ENCODE data around the gene CCDC174.
"Not testable (repeated sequence)": the region's sequence is repeated elsewhere in the genome, so short reads cannot be mapped to it uniquely, and the experiment has no call there.

The CCDC174 gene

DNA sequence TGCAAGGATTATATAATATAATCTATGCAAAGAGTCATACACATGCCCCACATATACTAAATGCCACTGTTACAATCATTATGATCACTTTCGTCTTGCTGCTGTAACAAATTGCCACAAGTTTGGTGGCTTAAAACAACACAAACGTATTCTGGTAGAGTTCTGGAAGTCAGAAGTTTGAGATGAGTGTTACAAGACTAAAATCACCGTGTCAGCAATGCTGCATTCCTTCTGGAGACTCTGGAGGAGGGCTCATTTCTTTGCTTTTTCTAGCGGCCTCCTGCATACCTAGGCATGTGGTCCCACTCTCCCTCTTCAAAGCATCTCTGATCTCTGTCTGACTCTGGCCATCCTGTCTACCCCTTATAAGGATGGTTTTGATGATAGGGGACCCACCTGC lies 1.4 kb upstream of the CCDC174 start:
- DNase-seq (ENCODE audit: low read depth in 4 of 4, low spot score in 1 of 4), result no peak

DNA sequence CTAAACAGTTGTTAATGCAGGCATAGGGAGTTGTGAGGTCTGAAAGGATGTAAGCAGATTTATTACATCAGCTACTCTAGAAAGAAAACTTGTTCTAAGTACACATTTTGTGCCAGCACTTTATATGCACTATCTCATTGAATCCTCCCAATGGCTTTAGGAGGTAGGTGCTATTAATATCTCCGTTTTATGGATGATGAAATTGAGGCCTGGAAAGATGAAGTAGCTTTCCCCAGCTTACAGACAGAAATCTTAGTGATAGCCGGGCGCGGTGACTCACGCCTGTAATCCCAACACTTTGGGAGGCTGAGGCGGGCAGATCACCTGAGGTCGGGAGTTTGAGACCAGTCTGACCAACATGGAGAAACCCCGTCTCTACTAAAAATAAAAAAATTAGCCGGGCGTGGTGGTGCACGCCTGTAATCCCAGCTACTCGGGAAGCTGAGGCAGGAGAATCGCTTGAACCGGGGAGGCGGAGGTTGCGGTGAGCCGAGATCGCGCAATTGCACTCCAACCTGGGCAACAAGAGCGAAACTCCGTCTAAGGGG lies 872 bp downstream of the CCDC174 start:
- DNase-seq (ENCODE audit: low read depth in 4 of 4, low spot score in 1 of 4), result not testable (repeated sequence)

DNA sequence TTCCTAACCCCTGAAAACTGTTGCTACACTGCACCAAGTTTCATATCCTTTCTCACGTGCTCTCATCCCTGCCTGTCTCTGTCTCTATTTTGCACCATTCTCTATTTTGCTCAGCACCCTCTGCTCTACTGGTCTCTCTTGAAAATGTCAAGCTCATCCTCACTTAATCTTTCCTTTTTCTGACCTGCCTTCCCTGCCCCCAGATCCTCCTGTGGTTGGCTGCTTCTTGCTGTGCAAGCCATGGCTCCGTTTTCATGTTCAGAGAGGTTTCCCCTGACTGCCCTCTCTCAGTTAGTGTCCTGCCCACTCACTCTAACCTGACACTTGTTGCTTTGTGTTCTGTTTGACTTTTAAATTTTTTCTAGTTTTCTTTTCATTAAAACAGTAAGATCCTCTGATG lies 6.0 kb downstream of the CCDC174 start:
- no peak for DNase-seq (ENCODE audit: low read depth in 4 of 4, low spot score in 1 of 4)

GRCh38 chr3:14658978-14659377 lies 7.4 kb downstream of the CCDC174 start:
- DNase-seq (ENCODE audit: low read depth in 4 of 4, low spot score in 1 of 4), result no peak

GRCh38 chr3:14660942-14661341 lies 9.4 kb downstream of the CCDC174 start:
- DNase-seq (ENCODE audit: low read depth in 4 of 4, low spot score in 1 of 4), result no peak

- DNase-seq (ENCODE audit: low read depth in 4 of 4, low spot score in 1 of 4), result no peak
Measured at GRCh38 chr3:14663396-14664135, 12.0 kb downstream of the CCDC174 start.

GRCh38 chr3:14664170-14664569 lies 12.6 kb downstream of the CCDC174 start:
- no peak for DNase-seq (ENCODE audit: low read depth in 4 of 4, low spot score in 1 of 4)

GRCh38 chr3:14672588-14672987 lies 21.0 kb downstream of the CCDC174 start:
- no peak for DNase-seq (ENCODE audit: low read depth in 4 of 4, low spot score in 1 of 4)

DNA sequence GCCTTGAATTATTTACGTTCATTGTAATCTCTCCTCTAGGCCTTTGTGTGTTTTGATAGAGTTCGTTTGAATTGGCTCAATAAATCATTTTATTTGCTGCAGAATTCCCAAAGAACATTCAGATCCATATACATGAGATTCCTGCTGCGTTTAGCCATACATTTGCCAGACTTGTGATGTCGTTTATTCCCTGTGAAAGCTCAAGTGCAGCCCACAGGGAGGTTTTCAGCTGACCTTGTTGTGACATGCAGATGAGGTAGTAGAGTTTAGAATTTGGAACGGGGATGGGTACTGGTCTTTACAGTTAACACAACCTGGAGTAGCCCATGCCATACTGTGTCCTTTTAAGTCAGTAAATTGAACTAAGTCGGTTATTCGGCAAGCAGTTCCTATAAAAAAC lies 23.3 kb downstream of the CCDC174 start, which contains the start of gene C3orf20:
Gene C3orf20 (plus strand): TSS at position 301 of the 400 bp plus-strand sequence. CDS start 7,573 bp downstream, outside the sequence.
- no peak for DNase-seq (ENCODE audit: low read depth in 4 of 4, low spot score in 1 of 4)

- DNase-seq (ENCODE audit: low read depth in 4 of 4, low spot score in 1 of 4), result no peak
Measured at GRCh38 chr3:14676881-14677280, 25.3 kb downstream of the CCDC174 start.

DNA sequence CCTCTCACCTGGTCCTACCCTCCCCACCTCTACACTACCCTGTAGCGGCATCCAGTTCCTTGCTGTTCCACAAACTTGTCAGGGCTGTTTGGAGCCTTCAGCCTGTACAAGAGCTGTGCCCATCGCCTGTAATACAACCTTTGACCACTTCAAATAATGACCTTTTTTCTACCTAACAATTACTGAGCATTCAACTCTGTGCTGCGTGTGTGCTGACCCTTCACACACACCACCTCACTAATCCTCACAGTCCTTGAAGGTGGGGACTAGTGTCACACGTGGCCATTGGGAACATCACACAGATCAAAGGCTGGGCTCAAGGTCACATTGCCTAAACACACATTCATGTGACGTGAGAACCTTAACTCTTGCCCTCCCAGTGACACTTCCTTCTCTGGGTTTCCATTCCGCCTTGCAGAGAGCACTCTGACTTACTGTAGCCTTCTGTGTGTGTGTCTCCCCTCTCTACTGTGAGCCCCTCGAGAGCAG lies 26.5 kb downstream of the CCDC174 start:
- DNase-seq (ENCODE audit: low read depth in 4 of 4, low spot score in 1 of 4), result no peak

- DNase-seq (ENCODE audit: low read depth in 4 of 4, low spot score in 1 of 4), result no peak
Measured at GRCh38 chr3:14680115-14680514, 28.6 kb downstream of the CCDC174 start.

DNA sequence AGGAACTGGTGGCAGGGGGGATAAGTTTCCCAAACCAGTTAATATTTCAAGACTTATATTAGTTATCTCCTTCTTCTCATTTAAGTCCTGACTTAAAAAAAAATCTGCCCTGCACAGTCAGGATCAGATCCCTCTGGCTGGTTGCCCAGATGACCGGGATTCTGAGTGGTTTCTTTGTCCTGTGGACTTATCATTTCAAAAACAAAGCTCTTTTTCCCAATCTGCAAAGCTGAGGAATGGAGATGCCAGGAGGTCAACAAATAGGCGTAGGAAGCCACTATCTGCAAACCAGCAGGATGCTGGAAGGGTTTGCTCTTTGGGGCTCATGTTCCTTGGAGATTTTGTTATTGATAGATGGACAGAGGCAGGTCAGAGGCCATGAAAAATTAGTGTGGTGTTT lies 29.2 kb downstream of the CCDC174 start:
- no peak for DNase-seq (ENCODE audit: low read depth in 4 of 4, low spot score in 1 of 4)

DNA sequence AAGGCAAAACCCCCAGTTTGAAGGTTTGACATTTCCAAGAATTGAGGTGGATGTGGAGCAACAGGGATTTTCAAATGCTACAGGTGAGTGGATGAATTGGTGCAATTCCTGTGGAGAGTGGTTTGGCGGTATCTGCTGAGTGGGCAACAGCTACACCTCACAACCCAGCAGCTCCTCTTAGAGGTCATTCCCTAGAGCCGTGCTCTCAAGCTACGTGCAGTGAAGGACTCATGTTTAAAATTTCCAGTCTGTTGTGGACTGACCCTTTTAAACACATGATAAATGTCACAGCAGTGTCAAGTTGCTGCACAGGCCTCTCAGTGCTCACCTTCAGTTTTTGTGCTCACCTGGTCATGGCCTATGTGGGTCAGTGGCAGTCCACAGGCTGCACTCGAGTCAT lies 32.9 kb downstream of the CCDC174 start:
- no peak for DNase-seq (ENCODE audit: low read depth in 4 of 4, low spot score in 1 of 4)

DNA sequence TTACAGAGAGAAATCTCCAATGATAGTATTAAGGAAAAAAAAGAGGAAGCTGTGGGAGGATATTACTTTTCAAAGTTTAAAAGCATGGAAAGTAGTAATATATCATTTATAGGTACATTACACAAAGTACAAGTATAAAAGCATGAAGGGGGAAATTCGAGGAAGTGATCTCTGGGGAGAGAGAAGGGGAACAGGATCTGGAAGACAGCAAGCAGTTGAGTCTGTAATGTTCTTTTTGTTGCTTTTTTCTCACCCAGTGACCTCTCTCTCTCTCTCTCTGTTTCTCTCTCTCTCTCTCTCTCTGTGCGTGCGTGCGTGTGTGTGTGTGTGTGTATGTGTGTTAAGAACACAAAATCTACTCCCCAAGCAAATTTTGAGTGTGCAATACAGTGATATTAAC lies 33.6 kb downstream of the CCDC174 start:
- no peak for DNase-seq (ENCODE audit: low read depth in 4 of 4, low spot score in 1 of 4)

DNA sequence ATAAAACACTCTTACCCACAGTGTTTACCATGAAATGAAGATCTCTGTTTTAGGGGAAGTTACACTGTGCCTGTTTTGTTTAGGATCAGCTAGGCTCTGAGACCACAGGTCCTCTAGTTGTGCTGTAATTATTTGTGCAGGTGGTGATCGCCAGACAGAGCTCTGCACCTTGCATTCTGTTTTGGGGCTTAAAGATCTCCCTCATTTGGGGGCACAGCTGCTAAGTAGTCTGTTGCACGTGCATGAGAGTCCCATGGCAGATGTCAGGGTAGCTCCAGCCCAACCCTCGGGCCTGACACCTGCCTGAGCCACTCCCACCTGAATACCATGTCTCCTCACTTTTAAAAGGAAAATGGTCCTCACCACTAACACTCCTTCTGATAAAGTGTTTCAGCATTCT lies 35.8 kb downstream of the CCDC174 start:
- DNase-seq (ENCODE audit: low read depth in 4 of 4, low spot score in 1 of 4), result no peak

DNA sequence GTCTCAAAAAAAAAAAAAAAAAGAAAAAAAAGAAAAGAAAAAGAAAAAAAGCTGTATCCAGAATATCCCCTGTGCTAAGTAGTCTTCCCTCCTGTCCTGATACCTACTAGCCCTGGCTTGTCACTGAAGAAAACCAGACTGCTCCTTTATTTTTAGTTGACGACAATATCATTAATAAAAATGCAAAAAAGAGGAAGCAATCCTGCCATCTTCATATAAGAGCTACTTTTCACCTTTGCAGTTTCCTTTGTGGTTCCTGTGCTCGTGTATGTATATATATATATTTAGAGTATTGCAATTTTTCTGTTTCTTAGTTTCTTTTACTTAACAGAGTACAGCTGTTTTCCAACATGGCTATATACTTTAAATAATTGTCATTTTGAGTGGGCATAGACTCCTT lies 37.0 kb downstream of the CCDC174 start:
- no peak for DNase-seq (ENCODE audit: low read depth in 4 of 4, low spot score in 1 of 4)

- DNase-seq (ENCODE audit: low read depth in 4 of 4, low spot score in 1 of 4), result no peak
Measured at GRCh38 chr3:14689247-14689980, 37.9 kb downstream of the CCDC174 start.

DNA sequence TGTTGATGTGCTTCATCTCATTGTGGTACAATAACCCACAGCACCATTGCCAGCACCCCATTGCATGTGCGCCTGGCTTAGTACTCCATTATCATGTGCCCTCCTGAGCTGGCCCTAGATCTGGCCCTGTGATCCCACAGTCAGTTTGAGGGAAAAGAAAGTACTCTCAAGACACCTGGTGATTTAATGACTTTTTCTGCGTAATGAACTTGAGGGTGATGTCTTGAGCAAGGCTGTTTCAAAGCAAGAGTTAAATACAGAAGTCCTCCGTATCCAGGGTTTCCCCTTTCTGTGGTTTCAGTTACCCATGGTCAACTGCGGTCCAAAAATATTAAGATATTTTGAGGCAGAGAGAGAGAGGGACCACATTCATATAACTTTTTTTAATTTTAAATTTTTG lies 39.7 kb downstream of the CCDC174 start:
- DNase-seq (ENCODE audit: low read depth in 4 of 4, low spot score in 1 of 4), result no peak

DNA sequence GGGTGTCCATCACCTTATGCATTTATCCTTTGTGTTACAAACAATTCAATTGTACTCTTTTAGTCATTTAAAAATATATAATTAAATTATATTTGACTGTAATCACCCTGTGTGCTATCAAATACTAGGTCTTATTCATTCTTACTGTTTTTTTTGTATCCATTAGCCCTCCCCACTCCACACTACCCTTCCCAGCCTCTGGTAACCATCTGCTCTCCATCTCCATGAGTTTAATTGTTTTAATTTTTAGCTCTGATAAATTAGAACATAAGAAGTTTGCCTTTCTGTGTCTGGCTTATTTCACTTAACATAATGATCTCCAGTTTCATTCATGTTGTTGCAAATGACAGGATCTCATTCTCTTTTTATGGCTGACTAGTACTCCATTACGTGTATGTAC lies 40.2 kb downstream of the CCDC174 start:
- no peak for DNase-seq (ENCODE audit: low read depth in 4 of 4, low spot score in 1 of 4)

- no peak for DNase-seq (ENCODE audit: low read depth in 4 of 4, low spot score in 1 of 4)
Measured at GRCh38 chr3:14698601-14699244, 47.2 kb downstream of the CCDC174 start.

DNA sequence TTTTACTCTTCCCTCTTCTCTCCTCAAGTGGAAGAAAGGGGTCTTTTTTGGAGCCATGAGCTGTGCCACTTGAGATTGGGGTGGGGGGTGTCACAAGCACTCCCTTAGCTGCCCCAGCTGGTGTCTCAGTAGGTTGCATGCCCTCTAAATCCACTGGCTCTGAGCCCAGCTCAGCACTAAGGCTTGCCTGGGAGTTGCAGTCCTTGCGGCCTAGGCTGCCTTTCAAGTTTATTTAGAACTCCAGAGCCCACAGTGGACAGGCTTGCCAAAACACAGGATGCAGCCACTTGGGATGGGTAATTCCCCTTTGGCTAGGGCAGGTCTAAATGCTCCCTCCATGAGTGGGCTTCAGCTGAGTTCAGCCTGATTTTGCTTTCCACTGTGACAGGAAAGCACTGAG lies 48.1 kb downstream of the CCDC174 start:
- DNase-seq (ENCODE audit: low read depth in 4 of 4, low spot score in 1 of 4), result no peak
